GM21526 (cell line): ENCODE measurements around the gene OVCH2.

Experiments used
- ATAC-seq: cut with Tn5 transposase; IDR thresholded peaks from one replicate; pipeline ENCODE4 v1.9.1; 2021; ENCODE audit warnings: moderate library complexity; ENCODE audit not compliant: unreplicated experiment, low FRiP score

The OVCH2 gene

DNA sequence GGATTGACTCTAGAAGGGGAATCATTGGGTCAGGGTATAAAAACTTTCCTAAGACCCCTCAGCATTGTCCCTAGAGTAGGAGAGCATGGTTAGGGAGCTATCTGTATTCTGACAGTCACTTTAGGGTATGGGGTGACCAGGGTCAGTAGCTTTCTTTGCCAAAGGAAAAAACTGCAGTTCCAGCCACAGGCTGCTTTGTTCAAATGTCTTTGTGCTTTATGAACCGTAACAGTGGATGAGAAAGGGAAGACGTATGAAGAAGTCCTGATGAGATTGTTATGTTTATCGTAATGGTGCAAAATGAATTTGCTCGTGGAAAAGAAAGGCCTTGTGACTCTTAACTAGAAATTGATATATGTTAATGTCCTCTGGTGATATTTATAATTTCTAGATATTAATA, 63.0 kb downstream of the OVCH2 start:
- no peak for ATAC-seq

DNA sequence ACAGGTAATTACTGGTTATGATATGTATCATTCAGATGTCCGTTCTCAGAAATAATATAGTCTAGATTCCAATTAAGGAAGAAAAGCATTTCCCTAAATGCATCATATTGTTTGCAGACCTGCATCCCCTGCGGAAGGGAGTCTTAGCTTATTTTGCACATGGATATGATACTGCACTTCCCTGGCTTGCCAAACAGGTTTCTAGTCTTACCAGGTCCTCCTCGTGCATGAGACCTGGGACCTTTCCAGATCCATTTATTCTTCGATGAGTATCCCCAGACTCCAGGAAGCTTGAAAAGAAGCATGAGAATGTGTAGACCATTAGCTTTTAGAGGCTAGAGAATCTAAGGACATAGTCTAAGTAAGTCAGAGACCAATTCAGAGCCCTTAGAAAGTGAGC, 63.5 kb downstream of the OVCH2 start:
- no peak for ATAC-seq

DNA sequence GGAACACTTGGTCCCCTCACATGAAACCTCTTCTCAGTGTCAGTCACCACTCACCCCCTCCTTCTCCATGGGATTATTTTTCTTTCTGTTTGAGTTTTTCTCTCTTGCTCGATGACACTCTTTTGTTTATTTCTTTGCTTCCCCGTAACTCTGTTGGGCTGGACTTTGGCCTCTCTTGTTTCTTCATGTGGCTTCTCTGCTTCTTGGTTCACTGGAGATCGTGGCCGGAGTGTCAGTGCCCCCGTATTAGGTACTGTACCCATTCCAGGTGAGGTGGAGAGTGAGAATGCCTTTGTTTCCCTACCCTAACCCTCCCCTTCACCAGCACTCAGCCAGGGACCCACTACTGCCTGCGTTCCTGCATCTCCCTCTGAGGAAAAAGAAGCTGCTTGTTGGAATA, 65.5 kb downstream of the OVCH2 start:
- no peak for ATAC-seq

DNA sequence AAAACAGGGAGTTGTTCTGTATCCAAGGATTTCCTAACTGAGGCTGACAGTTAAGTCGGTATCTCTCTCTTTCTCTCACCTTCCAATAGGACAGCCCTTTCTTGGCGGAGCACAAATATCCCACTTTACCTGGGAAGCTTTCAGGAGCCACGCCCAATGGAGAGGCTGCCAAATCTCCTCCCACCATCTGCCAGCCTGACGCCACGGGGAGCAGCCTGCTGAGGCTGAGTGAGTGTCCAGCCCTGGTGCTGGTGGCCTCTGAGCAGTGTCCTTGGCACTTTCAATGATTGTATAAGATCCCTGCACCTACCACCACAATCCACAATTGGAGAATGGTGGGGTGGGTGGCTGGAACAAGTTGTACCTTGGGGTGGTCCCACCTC, 66.6 kb downstream of the OVCH2 start:
- ATAC-seq = no peak
